Fibroblast of the conjunctiva (primary cell): ENCODE results near the gene BCL2L12.

Experiments used
- DNase-seq: peaks from one replicate; pipeline ENCODE4 v3.0.0-alpha.2; 2010; ENCODE audit warnings: low read depth

BCL2L12 gene

GRCh38 chr19:49664171-49665035, 1.3 kb upstream of the BCL2L12 start:
- peak; percentile 53 for DNase-seq

GRCh38 chr19:49665036-49665350, 740 bp upstream of the BCL2L12 start:
- no peak for DNase-seq

- DNase-seq, result no peak
Observed at GRCh38 chr19:49666120-49666444, 349 bp downstream of the BCL2L12 start.

- DNase-seq, result no peak
Observed at GRCh38 chr19:49667473-49667872, 1.7 kb downstream of the BCL2L12 start.

- DNase-seq, result no peak
Observed at GRCh38 chr19:49669516-49669915, 3.8 kb downstream of the BCL2L12 start.

GRCh38 chr19:49672131-49672919, 6.6 kb downstream of the BCL2L12 start:
- DNase-seq, result peak; percentile 48

GRCh38 chr19:49676136-49676783, 10.5 kb downstream of the BCL2L12 start:
- peak; percentile 92 for DNase-seq

GRCh38 chr19:49676784-49677230, 11.1 kb downstream of the BCL2L12 start:
- DNase-seq, result peak; percentile 100

- DNase-seq, result no peak
Observed at GRCh38 chr19:49677231-49677900, 11.6 kb downstream of the BCL2L12 start, which contains the start of gene PRMT1. TSS of gene PRMT1 (plus strand) at chr19:49677271. CDS start at chr19:49677281, 10 bp downstream.

GRCh38 chr19:49677901-49678674, 12.4 kb downstream of the BCL2L12 start:
- DNase-seq, result no peak

- no peak for DNase-seq
Observed at GRCh38 chr19:49678985-49679770, 13.4 kb downstream of the BCL2L12 start.

GRCh38 chr19:49679771-49680413, 14.2 kb downstream of the BCL2L12 start:
- DNase-seq, result no peak

- peak; percentile 83 for DNase-seq
Observed at GRCh38 chr19:49680421-49681351, 15.0 kb downstream of the BCL2L12 start.

GRCh38 chr19:49681830-49682229, 16.1 kb downstream of the BCL2L12 start:
- no peak for DNase-seq

- DNase-seq, result no peak
Observed at GRCh38 chr19:49682274-49682673, 16.5 kb downstream of the BCL2L12 start.

- no peak for DNase-seq
Observed at GRCh38 chr19:49683814-49684250, 18.1 kb downstream of the BCL2L12 start.

- DNase-seq, result no peak
Observed at GRCh38 chr19:49684251-49684982, 18.7 kb downstream of the BCL2L12 start.

GRCh38 chr19:49684983-49685553, 19.3 kb downstream of the BCL2L12 start:
- DNase-seq, result no peak
